DMS114 treated with DMSO at 0.1 percent for 48 hours (cell line): ENCODE data around the gene ST8SIA3.
A peak's percentile ranks its signal among the peaks of the same experiment; 100 is the strongest.

Experiments
- DNase-seq: peaks from one replicate; lab custom pipeline; 2025; ENCODE audit not compliant: unreplicated experiment; lab: John Stamatoyannopoulos, UW

Gene ST8SIA3

GRCh38 chr18:57352271-57352701 lies at the start of gene ST8SIA3:
ST8SIA3 (plus strand) TSS chr18:57352557; CDS start chr18:57352847, 290 bp downstream.
- DNase-seq: no peak

GRCh38 chr18:57311472-57311871 lies 40.9 kb upstream of the ST8SIA3 start:
- no peak for DNase-seq

- no peak for DNase-seq
Measured at GRCh38 chr18:57312346-57313144, 39.8 kb upstream of the ST8SIA3 start.

GRCh38 chr18:57320603-57321002 lies 31.8 kb upstream of the ST8SIA3 start:
- no peak for DNase-seq

GRCh38 chr18:57325491-57326166 lies 26.7 kb upstream of the ST8SIA3 start:
- no peak for DNase-seq

- no peak for DNase-seq
Measured at GRCh38 chr18:57326718-57327323, 25.5 kb upstream of the ST8SIA3 start.

- DNase-seq: no peak
Measured at GRCh38 chr18:57328665-57329064, 23.7 kb upstream of the ST8SIA3 start.

- DNase-seq: no peak
Measured at GRCh38 chr18:57329856-57330255, 22.5 kb upstream of the ST8SIA3 start.

- no peak for DNase-seq
Measured at GRCh38 chr18:57331718-57332117, 20.6 kb upstream of the ST8SIA3 start.

GRCh38 chr18:57333940-57334339 lies 18.4 kb upstream of the ST8SIA3 start:
- no peak for DNase-seq

GRCh38 chr18:57334383-57334782 lies 18.0 kb upstream of the ST8SIA3 start:
- no peak for DNase-seq

- DNase-seq: no peak
Measured at GRCh38 chr18:57336343-57336742, 16.0 kb upstream of the ST8SIA3 start.

- no peak for DNase-seq
Measured at GRCh38 chr18:57337890-57338289, 14.5 kb upstream of the ST8SIA3 start.

GRCh38 chr18:57343833-57344232 lies 8.5 kb upstream of the ST8SIA3 start:
- no peak for DNase-seq

GRCh38 chr18:57346876-57347275 lies 5.5 kb upstream of the ST8SIA3 start:
- DNase-seq: no peak

- DNase-seq: no peak
Measured at GRCh38 chr18:57347784-57348183, 4.6 kb upstream of the ST8SIA3 start.

- no peak for DNase-seq
Measured at GRCh38 chr18:57352761-57353136, 392 bp downstream of the ST8SIA3 start.

- DNase-seq: no peak
Measured at GRCh38 chr18:57353137-57353939, 981 bp downstream of the ST8SIA3 start.

GRCh38 chr18:57353940-57354461 lies 1.6 kb downstream of the ST8SIA3 start:
- peak; percentile 9 for DNase-seq

GRCh38 chr18:57359433-57359832 lies 7.1 kb downstream of the ST8SIA3 start:
- DNase-seq: no peak

- DNase-seq: no peak
Measured at GRCh38 chr18:57362714-57363113, 10.4 kb downstream of the ST8SIA3 start.
